NCI-H460 (cell line): Measurements from ENCODE around the gene UBASH3B. TPM values are rescaled to one million over a fixed set of nuclear protein-coding genes. Genes with fewer than 3 reads are reported as not detected.
"Not testable (repeated sequence)": the region's sequence is repeated elsewhere in the genome, so short reads cannot be mapped to it uniquely, and the experiment has no call there.

Experiments used
- DNase-seq: peaks from one replicate; pipeline ENCODE4 v3.0.0-alpha.2; 2016; ENCODE audit warnings: low read depth; ENCODE audit errors: extremely low read depth
- total RNA-seq: library from RNA; depleted of rRNA; stranded (reverse); fragments of >200 nt; shearing (Covaris generic); gene quantifications from 2 replicates; pipeline ENCODE4 v1.2.3, GENCODE V29; 2014

UBASH3B gene
- total RNA-seq, 1 experiment from 2014 or later, result 10.1 TPM

- no peak for DNase-seq
Observed at GRCh38 chr11:122803306-122803705, 147.8 kb downstream of the UBASH3B start.

DNA sequence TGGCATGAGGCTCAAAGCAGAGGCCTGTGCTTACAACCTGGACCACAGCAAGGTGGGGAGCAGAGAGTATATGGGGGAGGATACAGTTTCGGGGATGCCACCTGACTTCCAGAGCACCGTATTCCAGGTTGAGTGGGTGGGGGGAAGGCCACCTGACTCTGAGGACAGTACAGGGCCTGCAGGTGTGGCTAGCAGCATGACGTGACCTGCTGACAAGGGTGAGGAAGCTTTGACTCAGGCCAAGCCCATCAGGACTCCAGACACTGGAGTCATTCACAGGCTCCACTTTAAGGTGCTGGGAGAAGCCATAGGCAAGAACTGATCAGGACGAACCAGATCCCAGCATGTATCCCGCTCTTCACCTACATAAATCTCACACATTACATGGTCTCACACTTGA lies 148.2 kb downstream of the UBASH3B start:
- no peak for DNase-seq

DNA sequence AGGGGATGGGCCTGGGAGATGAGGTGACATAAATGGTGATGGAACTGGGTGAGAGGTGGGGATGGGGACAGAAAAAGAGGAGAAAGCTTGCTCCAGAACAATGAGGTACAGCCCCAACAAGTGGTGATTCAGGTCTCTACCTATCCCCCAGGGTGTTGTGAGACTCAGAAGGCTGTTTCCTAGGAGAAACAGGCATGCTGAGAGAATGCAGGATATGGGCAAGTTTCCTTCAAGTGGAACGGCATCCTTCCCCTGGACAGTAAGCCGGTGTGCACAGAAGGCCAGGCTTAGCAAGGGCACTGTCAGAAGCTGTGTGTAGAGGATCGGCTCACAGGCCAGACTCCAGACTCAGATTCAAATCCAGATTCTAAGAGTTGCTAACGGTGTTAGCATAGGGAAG lies 148.6 kb downstream of the UBASH3B start:
- no peak for DNase-seq

GRCh38 chr11:122804796-122805195 lies 149.3 kb downstream of the UBASH3B start:
- DNase-seq, result no peak

- no peak for DNase-seq
Observed at GRCh38 chr11:122807731-122808477, 152.4 kb downstream of the UBASH3B start.

- no peak for DNase-seq
Observed at GRCh38 chr11:122808478-122808869, 153.0 kb downstream of the UBASH3B start.

- DNase-seq, result no peak
Observed at GRCh38 chr11:122809866-122810265, 154.3 kb downstream of the UBASH3B start.

DNA sequence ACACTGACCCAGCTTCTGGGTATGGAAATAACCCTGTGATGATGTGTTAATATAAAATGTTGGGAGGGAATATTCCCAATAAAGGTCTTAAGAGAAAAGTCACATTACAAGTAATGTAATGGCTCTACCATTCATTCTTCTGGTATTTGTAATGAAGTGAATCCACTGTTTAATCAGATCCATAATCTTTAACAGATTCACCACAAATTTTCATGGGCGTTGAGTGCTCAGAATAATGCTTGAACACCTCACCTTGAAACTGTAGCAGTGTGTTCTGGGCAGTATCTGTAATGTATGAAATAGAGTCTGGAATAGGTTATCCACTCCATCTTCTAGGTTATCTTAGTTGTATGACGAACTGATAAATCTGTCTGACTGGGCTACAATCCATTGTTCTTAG lies 156.2 kb downstream of the UBASH3B start:
- DNase-seq, result no peak

GRCh38 chr11:122812638-122813037 lies 157.1 kb downstream of the UBASH3B start:
- no peak for DNase-seq

DNA sequence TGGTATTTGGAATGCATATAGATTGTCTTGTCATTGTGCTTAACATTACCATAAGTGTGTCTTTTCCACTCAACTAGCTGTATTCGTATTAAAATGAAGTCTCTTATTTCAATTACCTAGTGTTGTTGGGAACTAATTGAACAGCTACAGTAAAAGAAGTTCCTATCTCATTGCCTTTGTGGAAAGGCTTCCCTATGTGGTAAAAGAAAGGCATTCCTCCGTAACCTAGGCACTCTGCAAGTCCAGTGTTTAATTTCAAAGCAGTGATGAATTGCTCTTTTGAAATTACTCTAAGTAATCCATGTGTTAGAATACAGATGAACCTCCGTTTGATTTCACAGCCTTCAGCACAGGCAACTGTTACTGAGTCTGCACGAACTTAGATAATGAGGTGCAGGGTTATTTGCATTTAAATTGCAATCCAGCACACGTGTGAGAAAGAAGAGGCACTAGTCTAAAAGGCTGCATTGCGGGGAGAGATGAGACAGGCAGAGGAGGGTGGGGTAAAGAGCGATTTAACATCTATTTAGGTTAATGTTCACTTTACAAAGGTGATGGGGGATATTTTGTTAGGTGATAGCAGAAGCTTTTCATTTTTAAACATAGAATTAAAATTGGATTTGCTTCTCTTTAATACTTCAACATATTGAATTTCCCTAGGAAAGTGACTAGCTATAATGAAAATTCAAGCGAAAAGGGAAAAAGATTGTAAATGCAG lies 157.8 kb downstream of the UBASH3B start:
- no peak for DNase-seq

- DNase-seq, result no peak
Observed at GRCh38 chr11:122813894-122814270, 158.4 kb downstream of the UBASH3B start.

GRCh38 chr11:122814401-122814800 lies 158.9 kb downstream of the UBASH3B start:
- DNase-seq, result no peak

DNA sequence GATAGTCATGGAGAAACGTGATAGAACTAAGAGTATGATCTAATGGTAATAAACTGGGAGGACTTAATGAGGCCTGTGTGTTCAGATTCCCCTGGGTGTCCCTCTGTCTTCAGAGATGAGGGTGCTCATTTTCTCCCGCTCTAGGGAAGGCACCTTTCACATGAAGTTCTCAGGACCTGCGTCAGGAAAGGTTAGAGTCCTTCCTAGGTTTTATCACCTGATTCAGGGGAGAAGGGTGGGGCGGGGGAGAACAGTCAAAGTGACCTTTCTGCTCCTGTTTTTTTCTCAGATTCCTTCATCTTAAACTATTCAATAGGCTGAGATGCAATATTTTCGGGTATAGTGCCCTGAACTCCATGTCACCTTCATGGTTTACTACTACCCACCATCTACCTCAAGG lies 160.4 kb downstream of the UBASH3B start:
- DNase-seq, result no peak

DNA sequence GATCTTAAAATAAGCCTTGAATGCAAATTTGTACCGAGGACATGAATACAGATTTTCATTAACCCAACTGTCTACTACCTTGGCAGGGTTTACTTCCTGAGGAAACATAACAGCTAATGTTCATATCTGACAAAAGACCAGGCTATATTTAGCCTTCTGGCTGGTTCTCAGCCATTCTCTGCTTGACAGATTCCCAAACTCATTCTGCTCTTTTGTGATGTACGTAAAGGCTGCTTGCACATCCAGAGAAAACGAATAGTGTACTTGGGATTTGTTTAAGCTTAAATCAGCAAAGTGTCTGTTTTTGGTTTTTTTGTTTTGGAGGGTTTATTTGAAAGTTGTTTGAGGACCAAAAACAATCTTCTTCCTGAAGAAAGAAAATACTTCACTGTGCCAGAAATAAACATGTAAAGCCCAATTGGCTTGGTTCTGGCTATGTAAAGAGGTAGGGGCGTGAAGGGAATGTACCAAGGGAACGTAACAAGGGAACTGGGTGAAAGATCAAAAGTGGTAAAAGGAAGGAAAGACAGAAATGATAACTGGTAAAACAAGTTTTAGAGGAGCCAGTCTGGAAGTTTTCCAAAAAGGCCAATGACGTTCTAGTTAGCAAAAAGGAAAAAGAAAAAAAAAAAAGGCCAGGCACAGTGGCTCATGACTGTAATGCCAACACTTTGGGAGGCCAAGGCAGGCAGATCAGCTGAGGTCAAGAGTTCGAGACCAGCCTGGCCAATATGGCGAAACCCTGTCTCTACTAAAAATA lies 161.4 kb downstream of the UBASH3B start:
- no peak for DNase-seq

DNA sequence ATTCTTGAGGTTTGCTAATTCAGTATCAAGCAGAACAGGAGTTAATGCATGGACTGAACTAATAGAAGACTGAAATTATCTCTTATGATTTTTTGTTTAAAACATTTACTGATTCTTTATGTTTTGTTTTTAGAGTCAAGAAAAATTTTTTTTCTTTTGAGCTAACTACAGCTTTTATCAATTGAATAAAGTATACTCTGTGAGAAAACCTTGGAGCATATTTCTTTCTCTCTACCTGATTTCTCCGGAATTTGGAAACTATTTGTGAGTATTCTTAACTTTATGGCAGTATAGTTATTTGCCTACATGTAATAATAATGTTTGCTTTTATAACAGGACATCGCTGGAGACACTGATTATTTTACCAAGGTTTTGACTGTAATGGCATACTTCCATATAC lies 164.6 kb downstream of the UBASH3B start:
- no peak for DNase-seq

GRCh38 chr11:122821169-122821568 lies 165.6 kb downstream of the UBASH3B start:
- no peak for DNase-seq

DNA sequence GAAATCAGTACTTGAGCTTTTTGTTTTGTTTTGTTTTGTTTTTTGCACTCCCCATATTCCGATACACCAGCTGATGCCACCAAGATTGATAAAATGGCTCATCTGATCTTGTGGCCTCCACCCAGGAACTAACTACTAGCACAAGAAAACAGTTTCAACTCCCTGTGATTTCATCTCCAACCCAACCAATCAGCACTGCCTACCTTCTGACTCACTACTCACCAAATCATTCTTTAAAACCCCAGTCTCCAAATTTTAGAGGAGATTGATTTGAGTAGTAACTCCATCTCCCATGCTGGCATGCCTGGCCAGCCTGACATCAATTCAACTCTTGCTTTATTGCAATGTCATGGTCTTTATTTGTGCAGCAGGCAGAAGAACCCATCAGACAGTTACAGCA lies 166.7 kb downstream of the UBASH3B start:
- no peak for DNase-seq

- no peak for DNase-seq
Observed at GRCh38 chr11:122823564-122823963, 168.0 kb downstream of the UBASH3B start.

DNA sequence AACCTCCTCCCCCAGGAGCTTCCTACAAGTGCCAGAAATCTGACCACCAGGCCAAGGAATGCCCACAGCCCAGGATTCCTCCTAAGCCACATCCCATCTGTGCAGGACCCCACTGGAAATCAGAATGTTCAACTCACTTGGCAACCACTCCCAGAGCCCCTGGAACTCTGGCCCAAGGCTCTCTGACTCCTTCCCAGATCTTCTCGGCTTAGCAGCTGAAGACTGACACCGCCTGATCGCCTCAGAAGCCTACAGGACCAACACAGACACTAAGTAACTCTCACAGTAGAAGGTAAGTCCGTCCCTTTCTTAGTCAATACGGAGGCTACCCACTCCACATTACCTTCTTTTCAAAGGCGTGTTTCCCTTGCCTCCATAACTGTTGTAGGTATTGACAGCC lies 173.8 kb downstream of the UBASH3B start:
- not testable (repeated sequence) for DNase-seq

DNA sequence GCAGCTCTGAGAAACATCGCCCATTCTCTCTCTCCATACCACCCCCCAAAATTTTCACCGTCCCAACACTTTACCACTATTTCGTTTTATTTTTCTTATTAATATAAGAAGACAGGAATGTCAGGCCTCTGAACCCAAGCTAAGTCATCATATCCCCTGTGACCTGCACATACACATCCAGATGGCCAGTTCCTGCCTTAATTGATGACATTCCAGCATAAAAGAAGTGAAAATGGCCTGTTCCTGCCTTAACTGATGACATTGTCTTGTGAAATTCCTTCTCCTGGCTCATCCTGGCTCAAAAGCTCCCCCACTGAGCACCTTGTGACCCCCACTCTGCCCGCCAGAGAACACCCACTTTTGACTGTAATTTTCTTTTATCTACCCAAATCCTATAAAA lies 176.8 kb downstream of the UBASH3B start:
- not testable (repeated sequence) for DNase-seq

DNA sequence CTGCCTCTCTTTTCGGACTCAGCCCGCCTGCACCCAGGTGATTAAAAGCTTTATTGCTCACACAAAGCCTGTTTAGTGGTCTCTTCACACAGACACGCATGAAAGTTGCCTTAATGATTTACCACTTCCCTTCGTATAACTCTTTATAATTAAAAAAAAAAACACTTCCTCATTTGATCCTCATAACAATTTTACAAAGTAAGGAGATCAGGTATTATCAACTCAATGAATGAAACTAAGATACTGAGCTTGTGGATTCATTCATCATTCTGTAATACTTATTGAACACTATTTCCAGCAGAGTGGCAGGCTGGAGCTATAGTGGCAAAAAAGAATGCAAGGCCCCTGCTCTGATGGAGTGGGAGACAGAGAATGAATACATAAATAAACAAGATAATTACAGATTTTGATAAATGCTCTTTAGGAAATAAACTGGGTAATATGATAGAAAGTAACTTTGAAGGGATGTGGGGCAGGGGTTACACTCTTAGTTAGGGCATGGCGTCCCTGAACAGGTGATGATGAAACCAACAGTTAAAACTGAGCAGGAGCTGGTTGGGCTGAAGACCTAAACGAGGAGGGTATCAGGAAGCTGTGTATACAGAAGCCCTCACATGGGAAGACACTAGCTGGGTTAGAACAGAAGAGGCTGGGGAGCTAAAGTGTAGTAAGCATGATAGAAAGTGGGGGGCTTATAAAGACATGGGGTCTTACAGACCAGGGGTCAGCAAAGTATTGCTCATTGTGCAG lies 177.4 kb downstream of the UBASH3B start:
- no peak for DNase-seq
